HG03520 (cell line): ENCODE measurements around the gene PYY.
"Not testable (repeated sequence)": the region's sequence is repeated elsewhere in the genome, so short reads cannot be mapped to it uniquely, and the experiment has no call there.

ENCODE experiments used
- ATAC-seq: cut with Tn5 transposase; IDR thresholded peaks from one replicate; pipeline ENCODE4 v1.9.1; 2021; ENCODE audit warnings: mild to moderate bottlenecking, moderate library complexity; ENCODE audit not compliant: unreplicated experiment

The PYY gene

GRCh38 chr17:43979011-43979410, 25.3 kb upstream of the PYY start:
- ATAC-seq: no peak

- ATAC-seq: no peak
Measured at GRCh38 chr17:43978078-43978477, 24.3 kb upstream of the PYY start.

GRCh38 chr17:43976963-43977837, 23.5 kb upstream of the PYY start:
- ATAC-seq: no peak

- ATAC-seq: no peak
Measured at GRCh38 chr17:43975898-43976297, 22.2 kb upstream of the PYY start.

- ATAC-seq: no peak
Measured at GRCh38 chr17:43974382-43975266, 20.9 kb upstream of the PYY start.

- not testable (repeated sequence) for ATAC-seq
Measured at GRCh38 chr17:43972444-43973212, 18.9 kb upstream of the PYY start.

GRCh38 chr17:43971436-43971835, 17.7 kb upstream of the PYY start:
- not testable (repeated sequence) for ATAC-seq

GRCh38 chr17:43970366-43970765, 16.6 kb upstream of the PYY start:
- ATAC-seq: no peak

GRCh38 chr17:43967251-43967875, 13.6 kb upstream of the PYY start:
- no peak for ATAC-seq

GRCh38 chr17:43966276-43966675, 12.5 kb upstream of the PYY start:
- ATAC-seq: no peak

GRCh38 chr17:43962479-43962878, 8.7 kb upstream of the PYY start:
- no peak for ATAC-seq

- ATAC-seq: no peak
Measured at GRCh38 chr17:43961954-43962353, 8.2 kb upstream of the PYY start.

GRCh38 chr17:43961292-43961691, 7.6 kb upstream of the PYY start:
- not testable (repeated sequence) for ATAC-seq

GRCh38 chr17:43958748-43959352, 5.1 kb upstream of the PYY start:
- no peak for ATAC-seq

GRCh38 chr17:43956222-43956621, 2.5 kb upstream of the PYY start:
- no peak for ATAC-seq

GRCh38 chr17:43952724-43953666, 745 bp downstream of the PYY start:
- ATAC-seq: no peak

- ATAC-seq: no peak
Measured at GRCh38 chr17:43952351-43952723, 1.4 kb downstream of the PYY start.

GRCh38 chr17:43951750-43952149, 2.0 kb downstream of the PYY start:
- no peak for ATAC-seq

- no peak for ATAC-seq
Measured at GRCh38 chr17:43950554-43950953, 3.2 kb downstream of the PYY start.
